HepG2 (cell line): Measurements from ENCODE around the gene SLC13A3. TPM values are rescaled to one million over a fixed set of nuclear protein-coding genes. Genes with fewer than 3 reads are reported as not detected.

ENCODE experiments used
- ATAC-seq: fragments of 200-7000 bp; cut with Tn5 transposase; 3 replicates; pipeline ENCODE4 v1.9.1; 2020; ENCODE audit warnings: mild to moderate bottlenecking, moderate library complexity
- BruUV-seq: library from RNA; stranded (reverse); fragments of 400-500 nt; replicated peaks from 2 replicates; lab custom pipeline; 2021; lab: Mats Ljungman, UMichigan
- CTCF ChIA-PET: fragments of 300-600 bp; formaldehyde crosslinking; extraction: SDS; loops from one replicate; lab custom pipeline; 2021; ENCODE audit warnings: low total read pairs, inconsistent platforms, low intra/inter-chr PET ratio; lab: Yijun Ruan, JAX
- POLR2A ChIA-PET: fragments of 350-600 bp; sonication (Branson Sonifier 250); formaldehyde crosslinking; loops from one replicate; lab custom pipeline; 2020; ENCODE audit warnings: antibody characterized with exemption, inconsistent platforms; lab: Yijun Ruan, JAX
- DNase-seq: peaks from one replicate; pipeline ENCODE4 v3.0.0-alpha.2; 2015; ENCODE audit warnings: low spot score
- FAIRE-seq: peaks from 3 replicates; lab custom pipeline; 2011; peaks lifted over from hg19 to GRCh38; lab: Jason Lieb, UNC
- H2AFZ ChIP-seq: one replicate; pipeline ENCODE4 v1.6.1; 2011; ENCODE audit warnings: low read length, inconsistent platforms
- H3K27ac ChIP-seq: fragments of 300-600 bp; 3 replicates; pipeline ENCODE4 v1.8.0; 2011; ENCODE audit warnings: mixed run types, mild to moderate bottlenecking, mixed read lengths, low read length, inconsistent platforms; ENCODE audit not compliant: insufficient read depth; ENCODE audit errors: extremely low read length
- H3K27me3 ChIP-seq, 2 experiments: fragments of 200-600 bp in 1 of 2; 2 replicates in 1 of 2; 3 replicates in 1 of 2; pipeline versions ENCODE4 v1.6.0 to v1.8.0; 2011; ENCODE audit warnings: low read length in 2 of 2, mild to moderate bottlenecking in 2 of 2, moderate library complexity in 2 of 2, inconsistent platforms in 1 of 2; ENCODE audit not compliant: insufficient read depth in 2 of 2, control insufficient read depth in 1 of 2
- H3K36me3 ChIP-seq, 2 experiments: fragments of 200-600 bp in 1 of 2; replicated peaks in 1 of 2; 2 replicates in 1 of 2; 3 replicates in 1 of 2; pipeline versions ENCODE4 v1.5.1 to v1.8.0; 2011; ENCODE audit warnings: low read length in 2 of 2, inconsistent platforms in 1 of 2; ENCODE audit not compliant: insufficient read depth in 2 of 2, control insufficient read depth in 1 of 2
- H3K4me1 ChIP-seq: 2 replicates; pipeline ENCODE4 v1.5.1; 2012; ENCODE audit warnings: low read length, inconsistent platforms; ENCODE audit not compliant: insufficient read depth
- H3K4me2 ChIP-seq: 2 replicates; pipeline ENCODE4 v1.6.0; 2011; ENCODE audit warnings: low read depth, low read length, inconsistent platforms
- H3K4me3 ChIP-seq, 3 experiments: fragments of 200-600 bp in 1 of 3; sonication (generic), shearing (Covaris generic) in 1 of 3; replicated peaks in 1 of 3; 2 replicates each; pipeline ENCODE4 v1.5.1; 2011 to 2016; ENCODE audit warnings: low read length in 3 of 3, inconsistent platforms in 2 of 3, low read depth in 2 of 3, mild to moderate bottlenecking in 2 of 3, control low read depth in 1 of 3, mixed read lengths in 1 of 3; ENCODE audit not compliant: insufficient read depth in 1 of 3
- H3K79me2 ChIP-seq: one replicate; pipeline ENCODE4 v1.6.1; 2011; ENCODE audit warnings: low read length, inconsistent platforms; ENCODE audit not compliant: insufficient read depth
- H3K9ac ChIP-seq: 2 replicates; pipeline ENCODE4 v1.6.0; 2011; ENCODE audit warnings: mild to moderate bottlenecking, low read depth, low read length, inconsistent platforms; ENCODE audit not compliant: insufficient read depth
- H3K9me3 ChIP-seq: 2 replicates; pipeline ENCODE4 v1.5.1; 2012; ENCODE audit warnings: mild to moderate bottlenecking, low read length
- H4K20me1 ChIP-seq: 2 replicates; pipeline ENCODE4 v1.6.0; 2011; ENCODE audit warnings: inconsistent platforms, mild to moderate bottlenecking, low read length, moderate library complexity; ENCODE audit not compliant: insufficient read depth
- FOXJ3 ChIP-seq: sonication (generic); formaldehyde crosslinking; IDR thresholded peaks from 2 replicates; pipeline ENCODE4 v1.4.0; 2020; ENCODE audit warnings: missing genetic modification reagents, mild to moderate bottlenecking, borderline replicate concordance
- FOXO1 ChIP-seq: sonication (generic); formaldehyde crosslinking; IDR thresholded peaks from 2 replicates; pipeline ENCODE4 v1.4.0; 2020; ENCODE audit warnings: missing genetic modification reagents
- JARID2 ChIP-seq: sonication (generic); formaldehyde crosslinking; IDR thresholded peaks from 2 replicates; pipeline ENCODE4 v1.8.1; 2023; ENCODE audit warnings: missing genetic modification reagents, inconsistent platforms; ENCODE audit not compliant: insufficient replicate concordance
- LCORL ChIP-seq, 2 experiments: fragments of 450-650 bp in 1 of 2; sonication (generic) in 1 of 2; formaldehyde crosslinking in 1 of 2; IDR thresholded peaks; 2 replicates each; pipeline versions ENCODE4 v1.5.0 to v1.6.1; 2017 to 2020; ENCODE audit warnings: antibody characterized with exemption in 1 of 2, missing genetic modification reagents in 1 of 2
- PHF8 ChIP-seq: sonication (generic); formaldehyde crosslinking; IDR thresholded peaks from 2 replicates; pipeline ENCODE4 v1.5.0; 2020; ENCODE audit warnings: missing genetic modification reagents
- POLR2A ChIP-seq, 2 experiments: IDR thresholded peaks; 2 replicates each; pipeline ENCODE4 v1.6.1; 2011; ENCODE audit warnings: low read depth in 2 of 2, low read length in 2 of 2, mild to moderate bottlenecking in 1 of 2, moderate library complexity in 1 of 2; ENCODE audit not compliant: insufficient read depth in 1 of 2
- SIN3B ChIP-seq: fragments of 150-350 bp; IDR thresholded peaks from 2 replicates; pipeline ENCODE4 v1.6.1; 2014; ENCODE audit warnings: low read length
- SKIL ChIP-seq: sonication (generic); formaldehyde crosslinking; IDR thresholded peaks from 2 replicates; pipeline ENCODE4 v1.8.0; 2022; ENCODE audit warnings: missing genetic modification reagents, mild to moderate bottlenecking, moderate library complexity, borderline replicate concordance
- TOPORS ChIP-seq: sonication (generic); formaldehyde crosslinking; IDR thresholded peaks from 2 replicates; pipeline ENCODE4 v1.8.0; 2023; ENCODE audit warnings: mild to moderate bottlenecking, missing genetic modification reagents
- ZNF136 ChIP-seq: sonication (generic); formaldehyde crosslinking; IDR thresholded peaks from 2 replicates; pipeline ENCODE4 v1.8.1; 2022; ENCODE audit warnings: low read depth, mild to moderate bottlenecking, moderate library complexity, missing genetic modification reagents
- ZNF335 ChIP-seq: sonication (generic); formaldehyde crosslinking; IDR thresholded peaks from 2 replicates; pipeline ENCODE4 v1.4.0; 2020; ENCODE audit warnings: missing genetic modification reagents
- ZNF615 ChIP-seq: sonication (generic); formaldehyde crosslinking; IDR thresholded peaks from 2 replicates; pipeline ENCODE4 v1.5.0; 2020; ENCODE audit warnings: mild to moderate bottlenecking, missing genetic modification reagents, borderline replicate concordance
- ZNF747 ChIP-seq: sonication (generic); formaldehyde crosslinking; IDR thresholded peaks from 2 replicates; pipeline ENCODE4 v1.8.1; 2023; ENCODE audit warnings: missing genetic modification reagents, mild to moderate bottlenecking, borderline replicate concordance
- WGBS: methylation state at CpG from one replicate; pipeline ENCODE4 v1.1.6; 2017; ENCODE audit warnings: low lambda C conversion rate; 5-methylcytosine and 5-hydroxymethylcytosine counted together
- in situ Hi-C: cut with HindIII; loops from 2 replicates; pipeline ENCODE4 v1.10.0; 2017; ENCODE audit warnings: low pct_unique_long_range_greater_than_20kb; ENCODE audit not compliant: extremely low pct_ligation_motif_present
- intact Hi-C: fragments of 100-400 bp; cut with micrococcal nuclease; formaldehyde crosslinking; loops from one replicate; pipeline ENCODE4 v1.10.0; 2022; ENCODE audit not compliant: unreplicated experiment
- polyA plus RNA-seq, 8 experiments: library from polyadenylated mRNA; depleted of rRNA in 3 of 8; stranded (reverse) in 7 of 8; unstranded in 1 of 8; fragments of >200 nt; fragmentation: Illumina TruSeq in 4 of 8; extraction: Trizol in 4 of 8; gene quantifications; 2 replicates each; pipeline versions ENCODE4 v1.2.1 to v1.2.3, GENCODE V29; 2011 to 2016; ENCODE audit warnings: low read depth in 4 of 8, missing spikeins in 1 of 8, mixed read lengths in 1 of 8; ENCODE audit not compliant: insufficient read depth in 1 of 8
- total RNA-seq, 5 experiments: library from RNA; depleted of rRNA; stranded (reverse); fragments of >200 nt; fragmentation: Illumina TruSeq; extraction: Trizol; gene quantifications; 2 replicates each; pipeline ENCODE4 v1.2.3, GENCODE V29; 2016; ENCODE audit warnings: low read depth in 1 of 5
- TF ChIP-seq, protein P1 (sequence below): sonication (generic); formaldehyde crosslinking; IDR thresholded peaks from 2 replicates; pipeline ENCODE4 v1.4.0; 2020; ENCODE audit warnings: missing genetic modification reagents, mild to moderate bottlenecking, borderline replicate concordance
- TF ChIP-seq, protein P2 (sequence below), 2 experiments: sonication (generic) in 1 of 2; formaldehyde crosslinking in 1 of 2; IDR thresholded peaks; 2 replicates each; pipeline versions ENCODE4 v1.5.1 to v1.6.1; 2011 to 2020; ENCODE audit warnings: borderline replicate concordance in 1 of 2, low read depth in 1 of 2, low read length in 1 of 2, mild to moderate bottlenecking in 1 of 2, missing genetic modification reagents in 1 of 2, moderate library complexity in 1 of 2

SLC13A3 gene
- total and polyA plus RNA-seq, 2 of the 13 experiments (the other 11 are each of a cell fraction or from before 2014, with no cell fraction given), result 66.5 to 76.0 TPM

GRCh38 chr20:46689082-46689753 is 38.0 kb upstream of the SLC13A3 start, which contains the start of gene TP53RK:
TSS of gene TP53RK (minus strand) at chr20:46689444. CDS start at chr20:46689414, 30 bp downstream.
- peak within 1 kb of the TSS; percentile 90 for H3K9ac ChIP-seq
- peaks cover 65% of the 10 kb centered on the region for H3K4me1 ChIP-seq
- H2AFZ ChIP-seq, result peak within 1 kb of the TSS; percentile 81
- intact Hi-C loops (loop anchor here (1.0 kb wide), 1 partner anchor 19 kb away; no protein-coding TSS in a partner anchor), in situ Hi-C loops (no loop called here)
- H3K27me3 ChIP-seq, result peaks cover 0 to 5% of the 10 kb centered on the region in 2 experiments; a peak in 1 of 5 replicates
- ChIA-PET POLR2A (interaction anchor here (0.6 to 2.2 kb wide), 19 partner anchors 15 to 1377 kb away, joined by 3 to 10 read pairs (median 4); no protein-coding TSS in a partner anchor), CTCF (no interaction called here)
- peaks cover 3 to 10% of the 10 kb centered on the region in 2 experiments; a peak in 3 of 5 replicates for H3K36me3 ChIP-seq
- H3K79me2 ChIP-seq, result peaks cover 36% of the 10 kb centered on the region
- WGBS, result 1% methylated on average over 37 of the region's 71 CpGs
- peak within 1 kb of the TSS; percentile 89 for H3K4me2 ChIP-seq
- ATAC-seq, result peak; percentile 93
- peak; percentile 81 for DNase-seq
- peak within 1 kb of the TSS; percentile 72 for H3K27ac ChIP-seq
- no peaks in the 10 kb centered on the region for H3K9me3 ChIP-seq
- peak within 1 kb of the TSS; percentile 69 to 90 (median 87) for H3K4me3 ChIP-seq
- BruUV-seq, result TSS peak; percentile 53
- FAIRE-seq, result peak; percentile 81
- no peaks in the 10 kb centered on the region for H4K20me1 ChIP-seq
- peak; percentile 82 to 89 for TF ChIP-seq POLR2A (IDR thresholded peaks at IDR 0.05; ENCODE audit: insufficient read depth in 1 of 2, low read depth in 2 of 2, low read length in 2 of 2)
- TF ChIP-seq LCORL (IDR thresholded peaks at IDR 0.05), result no peak
- peak; percentile 84 for TF ChIP-seq LCORL (CRISPR knock-in tag; IDR thresholded peaks at IDR 0.05)
- TF ChIP-seq, protein P1, sequence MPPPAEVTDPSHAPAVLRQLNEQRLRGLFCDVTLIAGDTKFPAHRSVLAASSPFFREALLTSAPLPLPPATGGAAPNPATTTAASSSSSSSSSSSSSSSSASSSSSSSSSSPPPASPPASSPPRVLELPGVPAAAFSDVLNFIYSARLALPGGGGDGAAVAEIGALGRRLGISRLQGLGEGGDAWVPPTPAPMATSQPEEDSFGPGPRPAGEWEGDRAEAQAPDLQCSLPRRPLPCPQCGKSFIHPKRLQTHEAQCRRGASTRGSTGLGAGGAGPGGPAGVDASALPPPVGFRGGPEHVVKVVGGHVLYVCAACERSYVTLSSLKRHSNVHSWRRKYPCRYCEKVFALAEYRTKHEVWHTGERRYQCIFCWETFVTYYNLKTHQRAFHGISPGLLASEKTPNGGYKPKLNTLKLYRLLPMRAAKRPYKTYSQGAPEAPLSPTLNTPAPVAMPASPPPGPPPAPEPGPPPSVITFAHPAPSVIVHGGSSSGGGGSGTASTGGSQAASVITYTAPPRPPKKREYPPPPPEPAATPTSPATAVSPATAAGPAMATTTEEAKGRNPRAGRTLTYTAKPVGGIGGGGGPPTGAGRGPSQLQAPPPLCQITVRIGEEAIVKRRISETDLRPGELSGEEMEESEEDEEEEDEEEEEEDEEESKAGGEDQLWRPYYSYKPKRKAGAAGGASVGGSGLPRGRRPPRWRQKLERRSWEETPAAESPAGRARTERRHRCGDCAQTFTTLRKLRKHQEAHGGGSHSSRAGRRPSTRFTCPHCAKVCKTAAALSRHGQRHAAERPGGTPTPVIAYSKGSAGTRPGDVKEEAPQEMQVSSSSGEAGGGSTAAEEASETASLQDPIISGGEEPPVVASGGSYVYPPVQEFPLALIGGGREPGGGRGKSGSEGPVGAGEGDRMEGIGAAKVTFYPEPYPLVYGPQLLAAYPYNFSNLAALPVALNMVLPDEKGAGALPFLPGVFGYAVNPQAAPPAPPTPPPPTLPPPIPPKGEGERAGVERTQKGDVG (CRISPR knock-in tag), result peak; percentile 90; the same call in 1 of the 2 replicates
- no peak; the same call in 1 of the 2 replicates for TF ChIP-seq ZNF747 (CRISPR knock-in tag)
- peak; percentile 80 for TF ChIP-seq ZNF615
- TF ChIP-seq PHF8, result peak; percentile 97
- TF ChIP-seq FOXJ3, result 0 out of 2 replicates have a peak, but pooled peaks have one; percentile 2
- peak; percentile 62; the same call in 1 of the 2 replicates for TF ChIP-seq FOXO1 (CRISPR knock-in tag)
- no peak for TF ChIP-seq SKIL (CRISPR knock-in tag)
- no peak for TF ChIP-seq SIN3B
- TF ChIP-seq ZNF136 (CRISPR knock-in tag), result peak; percentile 92
- TF ChIP-seq, protein P2, sequence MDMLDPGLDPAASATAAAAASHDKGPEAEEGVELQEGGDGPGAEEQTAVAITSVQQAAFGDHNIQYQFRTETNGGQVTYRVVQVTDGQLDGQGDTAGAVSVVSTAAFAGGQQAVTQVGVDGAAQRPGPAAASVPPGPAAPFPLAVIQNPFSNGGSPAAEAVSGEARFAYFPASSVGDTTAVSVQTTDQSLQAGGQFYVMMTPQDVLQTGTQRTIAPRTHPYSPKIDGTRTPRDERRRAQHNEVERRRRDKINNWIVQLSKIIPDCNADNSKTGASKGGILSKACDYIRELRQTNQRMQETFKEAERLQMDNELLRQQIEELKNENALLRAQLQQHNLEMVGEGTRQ (IDR thresholded peaks at IDR 0.05; ENCODE audit: low read depth, low read length), result no peak
- TF ChIP-seq, protein P2 (CRISPR knock-in tag; IDR thresholded peaks at IDR 0.05; ENCODE audit: borderline replicate concordance), result no peak
- 0 out of 2 replicates have a peak, but pooled peaks have one; percentile 56 for TF ChIP-seq ZNF335 (CRISPR knock-in tag)
- no peak for TF ChIP-seq TOPORS (CRISPR knock-in tag)
- peak; percentile 53 for TF ChIP-seq JARID2 (CRISPR knock-in tag)
